Activated gamma-delta T cell treated with Interleukin-2 at 50 U/mL for 16 hours (primary cell): Measurements from ENCODE around the gene TARS3.
"Not testable (repeated sequence)": the region's sequence is repeated elsewhere in the genome, so short reads cannot be mapped to it uniquely, and the experiment has no call there.

Source experiments
- DNase-seq: peaks from one replicate; pipeline ENCODE4 v3.0.0-alpha.2; 2020

TARS3 gene

GRCh38 chr15:101652786-101653430 is 71.4 kb downstream of the TARS3 start:
- DNase-seq: no peak

- peak; percentile 95 for DNase-seq
Observed at GRCh38 chr15:101652098-101652785, 72.0 kb downstream of the TARS3 start, which contains the start of gene TM2D3. TM2D3 (minus strand) TSS chr15:101652381; CDS start chr15:101652361, 20 bp downstream.

GRCh38 chr15:101651554-101652097 is 72.6 kb downstream of the TARS3 start:
- DNase-seq: no peak

- DNase-seq: no peak
Observed at GRCh38 chr15:101650145-101650544, 74.1 kb downstream of the TARS3 start.

- no peak for DNase-seq
Observed at GRCh38 chr15:101648356-101648755, 75.9 kb downstream of the TARS3 start.

GRCh38 chr15:101647251-101647650 is 77.0 kb downstream of the TARS3 start:
- DNase-seq: no peak

GRCh38 chr15:101646672-101647071 is 77.6 kb downstream of the TARS3 start:
- DNase-seq: no peak

- no peak for DNase-seq
Observed at GRCh38 chr15:101642361-101642760, 81.9 kb downstream of the TARS3 start.

GRCh38 chr15:101641894-101642293 is 82.4 kb downstream of the TARS3 start:
- no peak for DNase-seq

- DNase-seq: peak; percentile 76
Observed at GRCh38 chr15:101641129-101641764, 83.0 kb downstream of the TARS3 start.

GRCh38 chr15:101639667-101640066 is 84.6 kb downstream of the TARS3 start:
- DNase-seq: no peak

GRCh38 chr15:101637919-101638318 is 86.4 kb downstream of the TARS3 start:
- DNase-seq: no peak

GRCh38 chr15:101637516-101637915 is 86.8 kb downstream of the TARS3 start:
- DNase-seq: no peak

- no peak for DNase-seq
Observed at GRCh38 chr15:101637038-101637437, 87.2 kb downstream of the TARS3 start.

GRCh38 chr15:101635944-101636727 is 88.1 kb downstream of the TARS3 start:
- DNase-seq: no peak

- DNase-seq: no peak
Observed at GRCh38 chr15:101633356-101633755, 90.9 kb downstream of the TARS3 start.

GRCh38 chr15:101626729-101627128 is 97.5 kb downstream of the TARS3 start:
- DNase-seq: not testable (repeated sequence)

- DNase-seq: no peak
Observed at GRCh38 chr15:101625980-101626379, 98.3 kb downstream of the TARS3 start.

- no peak for DNase-seq
Observed at GRCh38 chr15:101625184-101625583, 99.1 kb downstream of the TARS3 start.

- DNase-seq: no peak
Observed at GRCh38 chr15:101623367-101624304, 100.6 kb downstream of the TARS3 start.

- no peak for DNase-seq
Observed at GRCh38 chr15:101621961-101622360, 102.3 kb downstream of the TARS3 start.

- DNase-seq: no peak
Observed at GRCh38 chr15:101620671-101621070, 103.6 kb downstream of the TARS3 start.
